ENCODE measurements around the gene SCNN1B. TPM values are rescaled to one million over a fixed set of nuclear protein-coding genes. Genes with fewer than 3 reads are reported as not detected.

SCNN1B gene
- total and polyA plus RNA-seq, 2 of the 13 experiments (the other 11 are each of a cell fraction or from before 2014, with no cell fraction given), result not detected

- H3K79me2 ChIP-seq (ENCODE audit: insufficient read depth, low read length), result no peaks in the 10 kb centered on the region
- POLR2A ChIA-PET, result interaction anchor here (0.7 kb wide), 1 partner anchor 8 kb away, joined by 3 read pairs; no protein-coding TSS in a partner anchor
- in situ Hi-C loops (cut with HindIII; ENCODE audit: extremely low pct_ligation_motif_present, low pct_unique_long_range_greater_than_20kb) (no loop called here), intact Hi-C loops (cut with micrococcal nuclease; ENCODE audit: unreplicated experiment) (loop anchor here (1.0 kb wide), 1 partner anchor 41 kb away; no protein-coding TSS in a partner anchor)
- H2AFZ ChIP-seq (ENCODE audit: low read length), result no peak overlapping the region
- H3K4me1 ChIP-seq (ENCODE audit: insufficient read depth, low read length), result peaks cover 9% of the 10 kb centered on the region
- peaks cover 5 to 28% of the 10 kb centered on the region in 2 experiments; a peak in 3 of 5 replicates for H3K27me3 ChIP-seq (ENCODE audit: control insufficient read depth in 1 of 2, insufficient read depth in 2 of 2, low read length in 2 of 2)
- no peaks in the 10 kb centered on the region for H3K9me3 ChIP-seq (ENCODE audit: low read length)
- WGBS (ENCODE audit: low lambda C conversion rate), result 0% methylated on average over 1 of the region's 1 CpG
- no peak overlapping the region for H3K4me2 ChIP-seq (ENCODE audit: low read depth, low read length)
- no peaks in the 10 kb centered on the region for H4K20me1 ChIP-seq (ENCODE audit: insufficient read depth, low read length)
- H3K36me3 ChIP-seq (replicated peaks in 1 of 2; ENCODE audit: control insufficient read depth in 1 of 2, insufficient read depth in 2 of 2, low read length in 2 of 2), result no peaks in the 10 kb centered on the region
- peak; percentile 44 for DNase-seq (ENCODE audit: low spot score)
- no peak overlapping the region for H3K4me3 ChIP-seq (replicated peaks in 1 of 3; ENCODE audit: insufficient read depth in 1 of 3, low read depth in 2 of 3, low read length in 3 of 3)
- CTCF ChIA-PET (ENCODE audit: low intra/inter-chr PET ratio, low total read pairs), result no interaction called here
- FAIRE-seq, result no peak
- no TSS peak for BruUV-seq (replicated peaks)
- ATAC-seq, result peak; percentile 83
- H3K9ac ChIP-seq (ENCODE audit: insufficient read depth, low read depth, low read length), result no peak overlapping the region
- no peak overlapping the region for H3K27ac ChIP-seq (ENCODE audit: extremely low read length, insufficient read depth, low read length)
- TF ChIP-seq TBX3 (IDR thresholded peaks at IDR 0.05; ENCODE audit: borderline replicate concordance) (no peak), ZNF674 (CRISPR knock-in tag; IDR thresholded peaks at IDR 0.05; ENCODE audit: low read depth) (no peak), FOXA1 (IDR thresholded peaks at IDR 0.05) (no peak), FOXA1 (CRISPR knock-in tag; IDR thresholded peaks at IDR 0.05) (peak; percentile 87), ZNF333 (CRISPR knock-in tag; IDR thresholded peaks at IDR 0.05; ENCODE audit: borderline replicate concordance) (no peak), ETV6 (CRISPR knock-in tag; conservative IDR thresholded peaks at IDR 0.05) (no peak), CHD4 (IDR thresholded peaks at IDR 0.05; ENCODE audit: borderline replicate concordance, low read length) (no peak), MXD4 (CRISPR knock-in tag; IDR thresholded peaks at IDR 0.05) (no peak), MAFF (IDR thresholded peaks at IDR 0.05; ENCODE audit: low read depth, low read length) (peak; percentile 36; the same call in 1 of the 2 replicates), NR0B2 (CRISPR knock-in tag; IDR thresholded peaks at IDR 0.05) (no peak), BCL6 (CRISPR knock-in tag; IDR thresholded peaks at IDR 0.05) (peak; percentile 60; the same call in 1 of the 2 replicates), ZFP62 (CRISPR knock-in tag; IDR thresholded peaks at IDR 0.05) (no peak), FOXM1 (CRISPR knock-in tag; IDR thresholded peaks at IDR 0.05) (no peak), MAFK (conservative IDR thresholded peaks at IDR 0.05 in 1 of 2, IDR thresholded peaks at IDR 0.05 in 1 of 2; ENCODE audit: low read length in 2 of 2) (peak; percentile 14 to 41; a peak in 3 of 4 replicates), POLR2AphosphoS5 (IDR thresholded peaks at IDR 0.05; ENCODE audit: low read depth, low read length) (no peak), ZNF430 (CRISPR knock-in tag; IDR thresholded peaks at IDR 0.05) (no peak), SMAD3 (CRISPR knock-in tag; IDR thresholded peaks at IDR 0.05) (no peak), ARNTL (CRISPR knock-in tag; IDR thresholded peaks at IDR 0.05) (no peak), FOSL1 (CRISPR knock-in tag; IDR thresholded peaks at IDR 0.05; ENCODE audit: borderline replicate concordance) (no peak), SOX5 (CRISPR knock-in tag; IDR thresholded peaks at IDR 0.05; ENCODE audit: borderline replicate concordance) (no peak), ZNF296 (CRISPR knock-in tag; conservative IDR thresholded peaks at IDR 0.05) (no peak), ZNF563 (CRISPR knock-in tag; IDR thresholded peaks at IDR 0.05) (no peak), RFXANK (CRISPR knock-in tag; IDR thresholded peaks at IDR 0.05) (no peak), HNRNPK (IDR thresholded peaks at IDR 0.05; ENCODE audit: low read depth, low read length, poor library complexity, severe bottlenecking) (no peak), HOXA3 (CRISPR knock-in tag; IDR thresholded peaks at IDR 0.05) (no peak), PAF1 (CRISPR knock-in tag; IDR thresholded peaks at IDR 0.05) (no peak)
- TF ChIP-seq, protein P1, sequence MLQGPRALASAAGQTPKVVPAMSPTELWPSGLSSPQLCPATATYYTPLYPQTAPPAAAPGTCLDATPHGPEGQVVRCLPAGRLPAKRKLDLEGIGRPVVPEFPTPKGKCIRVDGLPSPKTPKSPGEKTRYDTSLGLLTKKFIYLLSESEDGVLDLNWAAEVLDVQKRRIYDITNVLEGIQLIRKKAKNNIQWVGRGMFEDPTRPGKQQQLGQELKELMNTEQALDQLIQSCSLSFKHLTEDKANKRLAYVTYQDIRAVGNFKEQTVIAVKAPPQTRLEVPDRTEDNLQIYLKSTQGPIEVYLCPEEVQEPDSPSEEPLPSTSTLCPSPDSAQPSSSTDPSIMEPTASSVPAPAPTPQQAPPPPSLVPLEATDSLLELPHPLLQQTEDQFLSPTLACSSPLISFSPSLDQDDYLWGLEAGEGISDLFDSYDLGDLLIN (CRISPR knock-in tag; IDR thresholded peaks at IDR 0.05; ENCODE audit: borderline replicate concordance), result no peak
- TF ChIP-seq, protein P2, sequence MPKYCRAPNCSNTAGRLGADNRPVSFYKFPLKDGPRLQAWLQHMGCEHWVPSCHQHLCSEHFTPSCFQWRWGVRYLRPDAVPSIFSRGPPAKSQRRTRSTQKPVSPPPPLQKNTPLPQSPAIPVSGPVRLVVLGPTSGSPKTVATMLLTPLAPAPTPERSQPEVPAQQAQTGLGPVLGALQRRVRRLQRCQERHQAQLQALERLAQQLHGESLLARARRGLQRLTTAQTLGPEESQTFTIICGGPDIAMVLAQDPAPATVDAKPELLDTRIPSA (CRISPR knock-in tag; IDR thresholded peaks at IDR 0.05; ENCODE audit: borderline replicate concordance), result no peak
Measured at GRCh38 chr16:23324727-23325126, 22.6 kb downstream of the SCNN1B start.

Measured in HepG2 (cell line).